GM21423 (cell line): ENCODE results near the gene LSM10.

Source experiments
- ATAC-seq: cut with Tn5 transposase; IDR thresholded peaks from one replicate; pipeline ENCODE4 v1.9.1; 2021; ENCODE audit warnings: mild to moderate bottlenecking, moderate library complexity; ENCODE audit not compliant: unreplicated experiment

Gene LSM10

DNA sequence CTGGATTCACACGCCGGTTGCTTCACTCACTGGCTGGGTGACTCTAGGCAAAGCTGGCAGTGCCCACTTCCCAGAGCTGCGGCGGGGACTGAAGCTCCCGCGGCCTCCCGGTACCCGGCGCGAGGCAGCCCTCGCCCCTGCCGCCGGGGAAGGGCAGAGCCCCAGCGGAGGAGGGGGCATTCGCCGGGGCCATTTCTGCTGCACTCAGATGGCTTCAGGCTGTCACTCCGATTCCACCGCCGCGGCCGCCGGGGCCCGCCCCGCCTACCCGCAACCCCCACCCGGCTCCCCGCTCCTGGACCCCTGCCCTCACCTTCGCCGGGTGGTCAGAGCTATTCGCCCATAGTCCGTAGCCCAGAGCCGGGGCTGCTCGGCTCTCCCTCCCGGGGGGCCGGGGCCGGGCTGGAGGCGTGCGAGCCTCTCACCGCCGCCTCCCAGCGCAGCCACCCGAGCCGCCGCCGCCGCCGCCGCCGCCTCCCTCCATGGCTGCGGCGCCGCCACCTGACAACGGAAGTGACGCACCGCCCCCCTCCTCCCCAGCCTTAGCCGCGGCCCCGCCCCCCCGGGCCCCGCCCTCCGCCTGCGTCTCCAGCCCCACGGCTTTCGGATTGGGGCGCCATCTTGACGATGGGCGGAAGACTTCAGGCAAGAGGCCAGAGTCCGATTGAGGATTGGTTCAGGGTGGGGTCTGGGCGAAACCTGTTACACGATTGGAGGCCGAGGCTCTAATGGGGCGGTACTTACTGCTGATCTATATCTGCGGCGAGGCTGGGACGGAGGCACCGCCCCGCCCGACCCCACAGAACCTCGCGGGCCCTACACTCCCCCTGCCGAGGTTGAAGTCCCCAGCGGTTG lies 12.1 kb downstream of the LSM10 start, which contains the start of gene STK40:
STK40 (minus strand) TSS at position 515 of the 855 bp plus-strand sequence. CDS start 24,592 bp downstream, outside the sequence.
- ATAC-seq: peak; percentile 81

DNA sequence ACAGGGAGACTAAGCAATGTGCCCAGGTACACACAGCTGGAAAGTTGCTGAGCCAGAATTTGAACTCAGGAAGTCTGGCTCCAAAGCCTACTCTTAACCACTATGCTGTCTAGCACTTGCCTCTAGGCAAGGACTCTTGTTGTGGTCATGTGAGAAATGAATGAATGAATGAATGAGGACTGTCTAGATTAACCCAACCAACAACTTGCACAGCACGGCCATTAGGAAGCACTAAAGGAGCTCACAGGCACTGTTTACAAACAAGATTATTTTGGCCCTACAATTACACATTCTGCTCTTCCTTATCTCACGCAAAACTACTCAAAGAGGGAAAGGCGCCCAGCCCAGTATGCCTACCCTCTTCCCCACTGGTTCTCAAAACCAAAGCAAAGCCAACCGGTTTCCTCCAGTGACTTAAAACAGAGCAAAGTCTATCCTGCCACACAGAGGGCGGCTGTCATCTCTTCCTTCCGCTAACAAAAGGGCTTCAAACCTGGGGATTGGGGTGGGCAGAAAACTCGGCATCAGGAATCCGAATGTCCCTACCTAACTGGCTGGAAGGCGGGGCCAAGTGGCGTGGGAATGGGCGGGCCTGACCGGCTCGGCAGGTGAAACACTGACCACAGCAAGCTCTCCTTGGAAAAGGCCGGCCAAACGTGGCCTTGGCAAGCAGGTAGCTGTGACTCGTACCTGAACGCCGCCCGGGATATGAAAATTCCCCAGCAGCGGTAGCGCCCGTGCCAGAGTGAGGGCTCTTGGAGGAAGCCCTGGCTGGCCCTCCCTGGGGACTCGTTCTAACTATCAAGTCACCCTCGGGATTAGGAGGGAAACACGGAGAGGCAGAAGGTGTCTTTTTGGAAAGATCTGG lies 12.9 kb downstream of the LSM10 start:
- no peak for ATAC-seq

DNA sequence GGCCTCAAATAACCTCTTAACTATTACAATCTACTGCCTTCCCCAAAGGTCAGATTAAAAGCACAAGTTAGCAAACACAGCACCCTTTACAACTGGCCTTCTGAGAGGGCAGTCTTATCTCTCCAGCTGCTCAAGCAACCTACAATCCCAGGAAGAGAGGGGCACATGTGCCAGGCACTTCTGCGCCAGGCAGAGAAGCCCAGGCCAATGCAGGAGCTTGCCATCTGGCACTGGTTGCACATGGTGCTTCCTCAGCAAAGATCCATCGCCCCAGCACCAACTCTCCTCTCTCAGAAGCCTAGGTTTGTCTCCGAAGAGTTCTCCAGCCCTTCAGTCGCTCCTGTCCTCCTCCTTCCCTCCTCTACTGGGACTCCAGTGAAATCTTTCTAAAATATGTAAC lies 14.5 kb downstream of the LSM10 start:
- no peak for ATAC-seq

DNA sequence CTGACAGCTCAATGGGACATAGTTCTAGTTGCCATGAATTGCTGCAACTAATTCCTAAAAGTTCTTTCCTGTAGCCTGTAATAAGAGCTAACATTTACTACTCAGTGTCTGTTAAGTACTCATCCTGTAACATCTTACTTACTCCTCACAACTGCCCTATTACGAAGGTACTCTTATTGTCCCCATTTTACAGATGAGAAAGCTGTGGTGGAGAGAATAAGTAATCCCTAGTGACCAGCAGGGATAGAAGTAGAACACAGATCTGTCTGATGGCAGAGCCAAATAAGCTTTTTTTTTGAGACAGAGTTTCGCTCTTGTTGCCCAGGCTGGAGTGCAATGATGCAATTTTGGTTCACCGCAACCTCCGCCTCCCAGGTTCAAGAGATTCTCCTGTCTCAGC lies 15.0 kb downstream of the LSM10 start:
- no peak for ATAC-seq

DNA sequence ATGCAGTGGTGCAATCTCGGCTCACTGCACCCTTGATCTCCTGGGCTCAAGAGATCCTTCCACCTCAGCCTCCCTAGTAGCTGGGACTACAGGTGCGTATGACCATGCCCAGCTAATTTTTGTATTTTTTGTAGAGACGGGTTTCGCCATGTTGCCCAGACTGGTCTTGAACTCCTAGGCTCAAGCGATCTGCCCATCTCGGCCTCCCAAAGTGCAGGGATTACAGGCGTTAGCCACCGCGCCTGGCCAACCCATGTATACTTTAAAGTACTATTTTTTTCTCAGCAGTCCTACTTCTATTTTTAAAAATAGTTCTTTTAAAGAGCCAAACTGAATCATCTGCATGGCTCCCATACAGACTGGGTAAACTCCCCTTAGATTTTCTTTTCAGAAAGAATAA lies 15.5 kb downstream of the LSM10 start:
- ATAC-seq: no peak

DNA sequence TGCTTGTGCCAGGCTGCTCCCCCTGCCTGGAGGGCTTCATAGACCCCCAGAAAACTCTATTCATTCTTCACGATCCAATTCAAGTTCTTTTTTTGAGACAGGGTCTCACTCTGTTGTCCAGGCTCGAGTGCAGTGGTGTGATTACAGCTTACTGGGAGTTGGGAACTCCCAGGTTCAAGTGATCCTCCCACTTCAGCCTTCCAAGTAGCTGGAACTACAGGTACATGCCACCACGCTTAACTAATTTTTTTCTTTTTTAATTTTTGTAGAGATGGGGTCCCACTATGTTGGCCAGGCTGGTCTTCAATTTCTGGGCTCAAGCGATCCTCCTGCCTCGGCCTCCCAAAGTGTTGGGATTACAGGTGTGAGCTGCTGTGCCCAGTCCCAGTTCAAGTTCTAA lies 16.3 kb downstream of the LSM10 start:
- ATAC-seq: no peak

DNA sequence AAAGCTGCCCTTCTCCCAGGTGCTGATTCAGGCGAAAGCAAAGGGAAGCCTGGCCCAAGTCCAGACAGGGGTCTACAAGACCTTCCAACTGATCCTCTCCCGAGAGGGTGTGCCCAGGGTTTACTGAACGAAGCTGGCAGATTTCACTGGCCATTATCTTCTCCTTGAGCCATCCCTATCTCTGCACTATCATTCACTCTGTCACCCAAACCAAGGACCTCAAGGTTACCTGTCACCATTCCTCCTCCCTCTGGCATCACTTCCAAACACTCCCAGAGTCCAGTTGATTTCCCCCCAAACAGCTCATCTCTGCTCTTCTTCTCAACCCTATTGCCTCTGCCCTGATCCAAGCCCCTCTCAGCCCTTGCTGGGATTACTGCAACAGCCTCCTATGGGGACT lies 16.9 kb downstream of the LSM10 start:
- no peak for ATAC-seq

DNA sequence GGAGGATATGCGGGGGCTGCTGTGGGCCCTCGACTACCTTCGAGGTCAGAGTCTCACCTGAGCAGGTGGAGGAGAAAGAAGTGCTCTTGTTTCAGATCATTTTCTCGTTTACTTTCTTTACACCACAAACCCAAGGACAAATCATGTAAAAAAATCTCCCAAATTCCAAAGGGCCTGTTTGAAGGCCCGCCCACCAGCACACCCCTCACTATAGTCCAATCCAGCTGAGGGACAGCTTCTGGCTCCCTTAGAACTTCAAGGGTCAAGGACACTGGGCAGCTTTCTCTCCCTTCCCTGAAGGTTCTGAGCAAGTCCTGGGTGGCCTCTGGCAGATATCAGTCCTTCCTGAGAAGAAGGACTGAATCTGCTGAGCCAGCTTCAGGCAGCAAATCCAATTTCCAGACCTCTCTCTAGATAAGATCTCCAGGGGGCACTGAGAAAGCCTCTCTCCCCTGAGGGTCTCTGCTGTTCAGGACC lies 17.5 kb downstream of the LSM10 start:
- ATAC-seq: no peak

DNA sequence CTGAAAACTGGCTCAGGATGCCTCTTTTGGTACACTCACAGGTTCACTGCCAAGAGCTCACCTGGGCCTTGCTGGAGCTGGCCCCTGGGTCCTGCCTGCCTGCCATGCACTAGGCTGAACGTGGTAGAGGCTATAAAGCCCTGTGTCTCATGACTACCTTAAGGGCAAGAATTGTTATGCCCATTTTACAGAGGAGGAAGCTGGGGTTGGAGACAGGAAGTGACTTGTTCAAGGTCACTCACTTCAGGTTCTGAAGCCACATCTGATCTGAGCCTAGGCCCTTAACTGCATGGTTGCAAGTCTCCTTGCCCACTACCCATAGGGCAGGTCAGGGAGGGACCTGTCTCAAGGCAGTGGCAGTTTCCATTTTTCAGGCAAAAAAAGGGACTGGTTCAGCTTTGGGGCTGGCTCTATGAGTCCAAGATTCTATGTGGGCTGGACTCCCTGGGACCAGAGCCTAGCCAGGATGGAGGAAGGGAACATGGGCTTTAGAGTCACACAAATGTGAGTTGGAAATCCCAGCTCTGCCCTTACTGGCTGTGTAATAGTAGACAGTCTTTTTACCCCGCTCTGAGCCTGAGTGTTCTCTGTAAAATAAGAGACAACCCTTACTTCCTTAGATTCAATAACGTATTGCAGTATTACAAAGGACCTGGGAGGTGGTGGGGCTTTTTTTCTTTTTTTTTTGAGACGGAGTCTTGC lies 19.8 kb downstream of the LSM10 start:
- no peak for ATAC-seq

DNA sequence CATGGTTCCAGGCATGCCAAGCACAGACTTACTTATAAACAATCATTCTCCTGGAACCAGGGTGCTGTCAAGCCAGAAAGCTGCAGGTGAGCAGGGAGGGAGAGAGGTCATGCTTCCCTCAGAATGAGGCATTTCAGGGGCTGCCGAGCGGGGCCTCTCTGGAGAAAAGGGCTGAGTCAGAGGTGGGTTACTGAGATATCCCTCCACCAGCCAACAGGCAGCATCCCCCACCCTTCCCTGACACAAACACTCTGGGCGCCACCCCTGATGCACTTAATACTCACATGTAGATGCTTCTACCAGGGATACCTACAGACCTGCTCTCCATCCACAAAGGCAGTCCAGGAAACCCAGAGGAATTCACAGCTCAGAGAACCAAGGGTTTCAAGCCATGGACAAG lies 25.1 kb downstream of the LSM10 start:
- no peak for ATAC-seq

DNA sequence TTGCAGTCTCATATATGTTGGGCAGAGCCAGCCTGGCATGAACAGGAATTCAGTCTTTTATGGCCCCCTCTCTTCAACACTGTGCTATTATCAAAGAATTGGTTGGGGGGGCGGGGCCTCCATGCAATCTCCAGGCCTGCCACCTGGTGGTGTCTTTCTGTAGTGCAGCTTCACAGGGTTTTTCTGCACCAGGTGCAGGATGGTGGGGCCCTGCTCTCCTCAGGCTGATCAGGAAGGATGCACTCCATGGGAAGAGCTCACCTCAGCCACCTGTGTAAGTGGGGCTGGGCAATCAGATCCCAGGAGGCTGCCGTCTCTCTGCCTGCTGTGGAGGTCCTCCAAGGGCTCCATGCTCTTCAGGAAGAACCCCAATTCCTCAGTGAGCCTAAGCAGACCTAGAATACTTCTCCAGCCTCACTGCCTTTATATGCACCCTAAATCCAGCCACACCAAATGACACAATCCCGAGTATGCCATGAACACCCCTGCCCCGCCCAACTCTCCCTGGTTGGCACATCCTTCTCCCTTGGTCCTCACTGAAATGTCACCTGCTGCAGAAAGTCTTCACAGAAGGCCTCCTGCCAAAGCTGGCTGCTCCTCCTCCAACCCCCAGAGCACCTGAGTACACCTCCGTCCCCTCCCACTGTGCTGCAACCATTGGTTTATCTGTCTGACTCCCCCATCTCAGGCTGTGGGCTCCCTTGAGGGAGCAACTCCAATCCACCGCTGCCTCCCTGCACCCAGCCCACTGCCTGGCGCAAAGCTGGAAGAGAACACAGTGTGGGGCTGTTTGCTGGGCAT lies 28.4 kb downstream of the LSM10 start:
- ATAC-seq: no peak

DNA sequence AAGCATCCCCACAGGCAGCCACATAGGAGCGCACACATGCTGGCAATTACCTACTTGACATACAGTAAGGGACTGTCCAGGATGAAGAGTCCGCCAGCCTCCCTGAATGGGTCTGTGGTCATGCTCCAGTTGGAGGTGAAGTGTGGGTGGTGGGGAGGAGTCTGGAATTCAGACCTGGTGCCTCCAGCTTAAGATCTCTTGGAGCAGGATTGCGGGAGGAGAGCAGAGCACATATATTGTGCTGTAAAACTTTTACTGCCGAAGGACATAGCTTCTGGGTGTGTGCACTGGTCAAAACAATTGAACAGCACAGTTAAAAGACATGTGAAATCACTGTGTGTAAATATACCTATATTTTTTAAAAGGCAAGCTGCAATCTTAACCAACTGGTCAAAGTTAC lies 29.9 kb downstream of the LSM10 start:
- no peak for ATAC-seq

DNA sequence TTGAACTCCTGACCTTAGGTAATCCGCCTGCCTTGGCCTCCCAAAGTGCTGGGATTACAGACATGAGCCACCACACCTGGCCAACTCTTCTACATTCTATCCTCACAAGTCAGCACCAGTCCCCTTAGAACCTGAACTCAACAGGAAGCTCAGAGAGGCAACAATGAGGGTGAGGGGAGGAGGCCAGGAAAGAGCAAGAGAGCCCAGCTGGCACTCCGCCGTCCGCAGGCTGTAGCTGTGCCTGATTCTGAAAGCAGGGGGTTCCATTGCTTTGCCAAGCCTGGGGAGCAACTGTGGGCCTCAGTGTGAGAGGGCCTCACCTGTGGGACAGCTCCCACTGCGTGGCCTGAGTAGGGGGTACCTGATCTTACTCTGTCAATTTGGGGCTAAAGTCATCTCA lies 30.6 kb downstream of the LSM10 start:
- ATAC-seq: no peak

DNA sequence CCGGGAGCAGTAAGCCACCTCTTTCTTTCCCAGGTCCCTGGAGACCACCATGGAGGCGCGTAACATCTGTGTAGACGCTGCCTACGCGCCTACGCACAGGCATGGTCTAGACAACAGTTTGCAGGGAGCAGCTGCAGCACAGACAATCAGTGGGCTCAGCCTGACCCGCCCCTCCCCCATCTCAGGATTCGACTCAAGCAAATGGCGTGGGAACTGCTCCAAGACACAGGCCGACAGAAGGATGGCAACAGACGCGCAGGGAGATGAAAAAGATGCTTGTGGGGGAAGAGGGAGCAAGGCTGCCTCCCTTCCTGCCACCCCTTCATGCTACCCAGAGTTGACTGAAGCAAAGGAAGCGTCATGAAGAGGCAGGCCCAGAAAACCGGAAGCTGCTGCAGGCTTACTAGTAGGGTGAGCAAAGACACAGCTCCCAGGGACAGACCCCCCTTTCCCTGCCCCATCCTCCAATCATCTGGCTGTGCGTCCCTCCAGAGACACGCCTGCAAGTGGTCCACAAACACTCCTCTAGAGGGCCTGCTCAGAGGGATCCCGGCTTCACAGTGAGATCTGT lies 31.5 kb downstream of the LSM10 start:
- no peak for ATAC-seq

DNA sequence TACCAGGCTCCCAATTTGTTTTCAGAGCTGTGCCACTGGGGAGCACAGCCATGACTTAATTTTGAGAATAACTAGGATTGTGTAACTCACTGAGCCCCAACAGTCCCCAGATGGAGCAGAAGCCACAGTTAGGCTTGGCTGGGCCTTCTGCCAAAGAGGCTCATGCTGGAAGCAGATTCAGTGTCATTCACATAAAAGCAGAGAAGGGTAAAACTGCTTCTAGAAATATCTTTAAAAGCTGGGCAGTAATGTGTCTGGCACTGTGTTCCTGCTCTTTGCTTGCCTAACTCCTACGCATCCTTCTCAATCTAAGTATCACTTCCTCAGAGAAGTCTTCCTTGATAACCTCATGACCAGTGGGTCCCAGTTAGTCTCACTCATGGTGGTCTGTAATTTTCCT lies 32.3 kb downstream of the LSM10 start:
- no peak for ATAC-seq

DNA sequence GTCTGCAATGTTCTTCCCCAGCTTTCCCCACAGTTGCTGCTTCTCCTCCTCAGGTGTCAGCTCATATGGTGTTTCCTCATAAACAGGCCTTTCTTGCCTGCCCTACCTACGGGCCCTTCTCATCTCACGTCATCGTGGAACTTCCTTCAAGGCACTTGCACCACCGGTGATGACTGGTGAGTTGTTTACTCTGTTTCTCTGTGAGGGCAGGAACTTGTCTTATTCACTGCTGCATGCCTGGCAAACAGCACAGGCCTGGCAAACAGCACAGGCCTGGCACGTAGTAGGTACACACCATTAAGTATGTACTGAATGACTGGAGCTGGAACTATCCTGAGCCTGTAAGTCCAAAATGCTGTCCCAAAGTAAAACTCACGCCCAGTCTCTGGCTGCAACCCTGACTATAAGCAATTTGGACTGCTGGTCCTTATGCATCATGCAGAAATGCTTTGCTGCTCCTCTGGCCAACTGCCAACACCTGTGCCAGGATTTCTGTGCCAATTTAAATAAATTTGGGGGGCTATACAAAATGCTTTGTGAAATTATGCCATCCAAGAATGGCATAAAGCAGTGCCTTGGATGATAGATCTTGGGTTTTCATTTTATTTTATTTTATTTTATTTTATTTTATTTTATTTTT lies 37.7 kb downstream of the LSM10 start:
- no peak for ATAC-seq

DNA sequence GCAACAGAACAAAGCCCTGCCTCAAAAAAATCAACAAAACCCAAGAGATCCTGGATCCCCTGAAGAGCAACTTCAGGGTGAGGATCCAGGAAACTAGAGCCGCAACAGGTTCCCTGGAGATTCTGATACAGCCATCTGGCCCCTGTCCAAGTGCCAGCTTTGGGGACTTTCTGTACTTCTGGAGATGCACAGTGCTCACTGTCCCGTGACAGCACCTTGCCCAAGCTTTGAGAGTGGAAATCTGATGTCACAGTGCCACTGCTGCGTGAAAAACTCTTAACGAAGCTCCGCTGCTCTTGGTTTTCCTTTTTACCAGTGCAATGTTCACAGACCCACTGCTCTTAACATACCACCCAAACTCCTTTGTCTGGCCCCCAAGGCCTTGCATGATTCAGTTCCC lies 38.3 kb downstream of the LSM10 start:
- ATAC-seq: no peak

DNA sequence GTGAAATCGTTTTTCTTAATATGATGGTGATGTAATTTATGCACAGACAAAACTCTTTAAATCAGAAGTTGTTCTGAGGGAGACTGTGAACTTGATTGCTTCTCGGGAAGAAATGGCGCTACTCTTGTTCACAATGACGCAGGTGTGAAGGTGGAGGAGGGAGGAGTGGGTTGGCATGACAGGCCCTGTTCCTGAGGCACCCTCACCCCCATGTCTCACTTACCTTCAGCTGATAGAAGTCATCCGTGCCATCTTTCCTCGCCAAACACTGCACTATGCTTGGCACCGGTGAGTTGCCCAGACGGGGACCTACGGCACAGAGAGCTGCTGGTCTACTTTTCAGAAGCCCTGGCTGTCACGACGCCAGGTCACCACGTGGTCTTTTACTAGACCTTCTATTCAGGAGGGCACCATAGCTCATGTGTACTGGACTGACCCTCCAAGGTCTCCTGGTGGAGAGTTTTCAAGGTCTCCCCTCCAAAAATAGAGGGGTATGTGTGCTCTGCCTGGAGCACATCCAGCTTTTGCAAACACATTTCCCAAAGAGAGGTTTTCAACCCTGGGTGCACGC lies 39.1 kb downstream of the LSM10 start:
- ATAC-seq: no peak

DNA sequence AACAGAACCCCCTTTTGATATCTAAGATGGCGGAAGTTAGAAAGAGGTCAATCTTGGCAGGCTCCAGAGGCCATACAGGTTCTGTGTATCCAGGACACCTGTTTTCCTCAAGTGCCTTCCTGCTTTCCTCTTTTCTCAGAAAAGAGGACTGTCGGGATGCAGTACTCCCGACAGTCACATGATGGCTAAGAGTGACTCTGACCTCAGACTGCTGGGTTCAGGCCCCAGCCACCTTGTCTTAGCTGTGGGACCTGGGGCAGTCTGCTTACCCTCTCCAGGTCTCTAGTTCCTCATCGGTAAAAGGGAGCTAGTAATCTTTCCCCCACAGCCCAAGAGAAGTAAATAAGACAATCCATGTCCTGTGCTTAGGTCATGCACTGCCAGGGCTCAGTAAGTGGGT lies 41.9 kb downstream of the LSM10 start:
- no peak for ATAC-seq
